WTC11 (cell line): ENCODE results near the gene EPHB6. TPM values are rescaled to one million over a fixed set of nuclear protein-coding genes. Genes with fewer than 3 reads are reported as not detected.

ENCODE experiments used
- ATAC-seq: fragments of 200-7000 bp; cut with Tn5 transposase; 2 replicates; pipeline ENCODE4 v1.10.0; 2021; ENCODE audit warnings: mild to moderate bottlenecking, moderate library complexity
- CTCF ChIA-PET: fragments of 300-600 bp; sonication (Branson Sonifier 250); formaldehyde crosslinking; loops from one replicate; lab custom pipeline; 2021; ENCODE audit warnings: antibody characterized with exemption; lab: Charles Lee
- POLR2A ChIA-PET: fragments of 350-600 bp; sonication (Branson Sonifier 250); formaldehyde crosslinking; loops from one replicate; lab custom pipeline; 2021; ENCODE audit warnings: antibody characterized with exemption; lab: Charles Lee
- DNase-seq: peaks from one replicate; pipeline ENCODE4 v3.0.0; 2021; ENCODE audit warnings: low spot score
- H3K27ac Mint-ChIP-seq: 2 replicates; pipeline ENCODE4 v1.8.0; 2021; ENCODE audit warnings: mixed read lengths
- H3K27me3 Mint-ChIP-seq: 2 replicates; pipeline ENCODE4 v1.8.0; 2021; ENCODE audit warnings: low read depth, mild to moderate bottlenecking, moderate library complexity, mixed read lengths
- H3K36me3 Mint-ChIP-seq: 2 replicates; pipeline ENCODE4 v1.8.0; 2021; ENCODE audit warnings: mixed read lengths
- H3K4me1 Mint-ChIP-seq: 2 replicates; pipeline ENCODE4 v1.8.0; 2022; ENCODE audit warnings: mixed read lengths
- H3K4me3 Mint-ChIP-seq: 2 replicates; pipeline ENCODE4 v1.8.0; 2021; ENCODE audit warnings: mild to moderate bottlenecking, moderate library complexity, mixed read lengths
- H3K9me3 Mint-ChIP-seq: 2 replicates; pipeline ENCODE4 v1.8.0; 2021; ENCODE audit warnings: mixed read lengths
- AFF4 ChIP-seq: sonication (generic); formaldehyde crosslinking; IDR thresholded peaks from 2 replicates; pipeline ENCODE4 v1.8.1; 2023; ENCODE audit warnings: mild to moderate bottlenecking, missing genetic modification reagents, borderline replicate concordance
- ATF2 ChIP-seq: sonication (generic); formaldehyde crosslinking; IDR thresholded peaks from 2 replicates; pipeline ENCODE4 v1.8.1; 2022; ENCODE audit warnings: low read depth, missing genetic modification reagents, borderline replicate concordance
- E2F1 ChIP-seq: sonication (generic); formaldehyde crosslinking; IDR thresholded peaks from 2 replicates; pipeline ENCODE4 v1.8.0; 2022; ENCODE audit warnings: mild to moderate bottlenecking, missing genetic modification reagents
- E2F5 ChIP-seq: sonication (generic); formaldehyde crosslinking; IDR thresholded peaks from 2 replicates; pipeline ENCODE4 v1.8.1; 2022; ENCODE audit warnings: mild to moderate bottlenecking, moderate library complexity, missing genetic modification reagents
- FOXK1 ChIP-seq: sonication (generic); formaldehyde crosslinking; IDR thresholded peaks from 2 replicates; pipeline ENCODE4 v1.8.0; 2022; ENCODE audit warnings: mild to moderate bottlenecking, moderate library complexity, missing genetic modification reagents
- GABPB1 ChIP-seq: sonication (generic); formaldehyde crosslinking; IDR thresholded peaks from 2 replicates; pipeline ENCODE4 v1.8.1; 2023; ENCODE audit warnings: mild to moderate bottlenecking, missing genetic modification reagents
- HMGXB4 ChIP-seq: sonication (generic); formaldehyde crosslinking; IDR thresholded peaks from 2 replicates; pipeline ENCODE4 v1.8.1; 2023; ENCODE audit warnings: mild to moderate bottlenecking, moderate library complexity, missing genetic modification reagents
- JUN ChIP-seq: sonication (generic); formaldehyde crosslinking; IDR thresholded peaks from 2 replicates; pipeline ENCODE4 v1.8.0; 2023; ENCODE audit warnings: mild to moderate bottlenecking, missing genetic modification reagents
- PREB ChIP-seq: sonication (generic); formaldehyde crosslinking; IDR thresholded peaks from 2 replicates; pipeline ENCODE4 v1.8.1; 2022; ENCODE audit warnings: mild to moderate bottlenecking, missing genetic modification reagents, moderate library complexity, borderline replicate concordance
- PRRX2 ChIP-seq: fragments of 250-450 bp; sonication (Bioruptor Pico); IDR thresholded peaks from 2 replicates; pipeline ENCODE4 v1.8.0; 2021; ENCODE audit warnings: mild to moderate bottlenecking
- SP1 ChIP-seq: sonication (generic); formaldehyde crosslinking; conservative IDR thresholded peaks from 2 replicates; pipeline ENCODE4 v1.8.1; 2022; ENCODE audit warnings: missing genetic modification reagents
- USF2 ChIP-seq: sonication (generic); formaldehyde crosslinking; IDR thresholded peaks from 2 replicates; pipeline ENCODE4 v1.8.1; 2023; ENCODE audit warnings: mild to moderate bottlenecking, missing genetic modification reagents, moderate library complexity
- ZBTB43 ChIP-seq: sonication (generic); formaldehyde crosslinking; IDR thresholded peaks from 2 replicates; pipeline ENCODE4 v1.8.1; 2023; ENCODE audit warnings: mild to moderate bottlenecking, missing genetic modification reagents
- ZMAT4 ChIP-seq: fragments of 250-450 bp; sonication (Bioruptor Pico); IDR thresholded peaks from 2 replicates; pipeline ENCODE4 v1.9.0; 2021; ENCODE audit warnings: mild to moderate bottlenecking
- ZNF219 ChIP-seq: sonication (generic); formaldehyde crosslinking; IDR thresholded peaks from 2 replicates; pipeline ENCODE4 v1.8.0; 2023; ENCODE audit warnings: missing genetic modification reagents, mild to moderate bottlenecking, borderline replicate concordance
- ZNF317 ChIP-seq: sonication (generic); formaldehyde crosslinking; IDR thresholded peaks from 2 replicates; pipeline ENCODE4 v1.8.1; 2023; ENCODE audit warnings: low read depth, mild to moderate bottlenecking, moderate library complexity, missing genetic modification reagents, borderline replicate concordance
- total RNA-seq: library from RNA; stranded (reverse); gene quantifications from 3 replicates; pipeline ENCODE4 v1.2.3, GENCODE V29; 2021

Gene EPHB6
- total RNA-seq, 1 experiment from 2014 or later = 15.1 TPM

GRCh38 chr7:142868188-142868985, 13.5 kb downstream of the EPHB6 start:
- ATAC-seq (no peak; the same call in 1 of the 2 replicates), DNase-seq (no peak)
- Mint-ChIP-seq H3K27ac (no peak overlapping the region), H3K4me3 (no peak overlapping the region), H3K27me3 (no peaks in the 10 kb centered on the region; the same call in 1 of the 2 replicates), H3K4me1 (peaks cover 21% of the 10 kb centered on the region), H3K36me3 (no peaks in the 10 kb centered on the region; the same call in 1 of the 2 replicates), H3K9me3 (0 out of 2 replicates have a peak, but pooled peaks cover 2% of the 10 kb centered on the region)
- POLR2A ChIA-PET = no interaction called here
- CTCF ChIA-PET = interaction anchor here (0.8 to 3.3 kb wide), 4 partner anchors 12 to 236 kb away, joined by 3 to 47 read pairs (median 4); partner anchors contain the start of gene EPHB6
- no peak for TF ChIP-seq ZBTB43 (CRISPR knock-in tag)
- no peak for TF ChIP-seq PREB (CRISPR knock-in tag)
- TF ChIP-seq AFF4 (CRISPR knock-in tag) = no peak
- no peak for TF ChIP-seq ATF2 (CRISPR knock-in tag)
- TF ChIP-seq HMGXB4 (CRISPR knock-in tag) = no peak
- TF ChIP-seq E2F5 (CRISPR knock-in tag) = no peak
- no peak for TF ChIP-seq E2F1 (CRISPR knock-in tag)

- ChIA-PET POLR2A (no interaction called here), CTCF (interaction anchor here (0.8 to 1.0 kb wide), 2 partner anchors 14 to 236 kb away, joined by 3 read pairs; partner anchors contain the start of gene EPHB6)
- Mint-ChIP-seq H3K27ac (no peak overlapping the region), H3K27me3 (no peaks in the 10 kb centered on the region), H3K36me3 (no peaks in the 10 kb centered on the region; the same call in 1 of the 2 replicates), H3K4me1 (peaks cover 17% of the 10 kb centered on the region), H3K4me3 (no peak overlapping the region), H3K9me3 (peaks cover 6% of the 10 kb centered on the region)
- ATAC-seq = no peak
- no peak for DNase-seq
- no peak for TF ChIP-seq E2F1 (CRISPR knock-in tag)
- TF ChIP-seq SP1 (CRISPR knock-in tag) = no peak
- TF ChIP-seq USF2 (CRISPR knock-in tag) = no peak
- no peak for TF ChIP-seq PRRX2 (CRISPR knock-in tag)
- no peak for TF ChIP-seq ZNF317
- TF ChIP-seq FOXK1 (CRISPR knock-in tag) = no peak
- no peak for TF ChIP-seq GABPB1
- TF ChIP-seq JUN (CRISPR knock-in tag) = no peak
- TF ChIP-seq ZNF219 (CRISPR knock-in tag) = no peak
- no peak for TF ChIP-seq ZMAT4 (CRISPR knock-in tag)
Observed at GRCh38 chr7:142868986-142869415, 14.1 kb downstream of the EPHB6 start.
